Measurements from ENCODE around the gene KCNQ1. TPM values are rescaled to one million over a fixed set of nuclear protein-coding genes. Genes with fewer than 3 reads are reported as not detected.

The KCNQ1 gene
- total RNA-seq, 1 donor from 2014 or later = 0.16 TPM

GRCh38 chr11:2870969-2871680, 426.3 kb downstream of the KCNQ1 start:
- peaks cover 19% of the 10 kb centered on the region for H3K4me1 Mint-ChIP-seq (ENCODE audit: unreplicated experiment)
- no peaks in the 10 kb centered on the region for H3K9me3 Mint-ChIP-seq (ENCODE audit: unreplicated experiment)
- H3K4me3 Mint-ChIP-seq (ENCODE audit: unreplicated experiment) = no peak overlapping the region
- H3K27me3 Mint-ChIP-seq (ENCODE audit: unreplicated experiment) = peaks cover 7% of the 10 kb centered on the region
- DNase-seq (ENCODE audit: extremely low spot score, unreplicated experiment) = no peak
- TF ChIP-seq CTCF (IDR thresholded peaks at IDR 0.05) = no peak
- H3K27ac Mint-ChIP-seq (ENCODE audit: unreplicated experiment) = no peak overlapping the region
- no peaks in the 10 kb centered on the region for H3K36me3 Mint-ChIP-seq (ENCODE audit: unreplicated experiment)

DNA sequence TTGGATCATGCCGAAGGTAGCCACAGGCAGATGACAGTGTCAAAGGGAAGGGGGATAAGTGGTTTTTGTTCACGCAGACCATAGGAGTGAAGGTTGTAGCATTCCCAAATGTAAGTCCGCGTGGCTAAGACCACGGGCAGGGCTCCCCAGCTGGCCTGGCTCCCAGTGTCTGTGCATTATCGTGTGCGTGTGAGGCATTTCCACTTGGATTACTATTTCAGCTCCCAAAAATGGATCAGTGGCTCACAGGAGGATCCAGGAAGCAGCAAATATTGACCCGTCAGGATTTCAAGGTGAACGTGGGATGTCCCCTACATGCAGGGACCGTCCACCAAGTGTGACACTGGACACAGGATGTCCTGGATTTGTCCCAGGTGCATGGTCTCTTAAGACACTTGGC, 430.2 kb downstream of the KCNQ1 start:
- no peak overlapping the region for H3K4me3 Mint-ChIP-seq (ENCODE audit: unreplicated experiment)
- TF ChIP-seq CTCF (IDR thresholded peaks at IDR 0.05) = no peak
- no peak overlapping the region for H3K27ac Mint-ChIP-seq (ENCODE audit: unreplicated experiment)
- peaks cover 9% of the 10 kb centered on the region for H3K4me1 Mint-ChIP-seq (ENCODE audit: unreplicated experiment)
- no peaks in the 10 kb centered on the region for H3K36me3 Mint-ChIP-seq (ENCODE audit: unreplicated experiment)
- H3K9me3 Mint-ChIP-seq (ENCODE audit: unreplicated experiment) = no peaks in the 10 kb centered on the region
- DNase-seq (ENCODE audit: extremely low spot score, unreplicated experiment) = no peak
- H3K27me3 Mint-ChIP-seq (ENCODE audit: unreplicated experiment) = peaks cover 5% of the 10 kb centered on the region

DNA sequence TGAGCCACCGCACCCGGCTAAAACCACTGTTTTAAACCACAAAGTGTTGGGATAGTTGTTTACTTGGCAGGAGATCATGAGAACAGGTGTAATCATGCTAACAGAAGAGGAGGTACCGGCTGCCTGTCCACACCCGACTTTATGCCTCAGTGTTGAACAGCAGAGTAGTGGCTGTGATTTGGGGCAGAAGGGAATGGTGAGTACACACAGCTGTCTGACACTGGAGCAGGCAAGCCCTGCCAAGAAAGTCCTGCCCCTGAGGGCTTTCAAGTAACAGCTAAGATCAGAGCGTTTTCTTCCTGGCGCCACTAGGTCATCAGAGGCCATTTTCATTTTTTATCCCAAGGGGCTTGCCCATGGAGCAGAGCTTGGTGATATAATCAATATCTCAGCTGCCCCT, 432.7 kb downstream of the KCNQ1 start:
- H3K36me3 Mint-ChIP-seq (ENCODE audit: unreplicated experiment) = no peaks in the 10 kb centered on the region
- no peaks in the 10 kb centered on the region for H3K9me3 Mint-ChIP-seq (ENCODE audit: unreplicated experiment)
- peaks cover under 1% of the 10 kb centered on the region for H3K4me1 Mint-ChIP-seq (ENCODE audit: unreplicated experiment)
- H3K4me3 Mint-ChIP-seq (ENCODE audit: unreplicated experiment) = no peak overlapping the region
- H3K27ac Mint-ChIP-seq (ENCODE audit: unreplicated experiment) = no peak overlapping the region
- peaks cover 3% of the 10 kb centered on the region for H3K27me3 Mint-ChIP-seq (ENCODE audit: unreplicated experiment)
- DNase-seq (ENCODE audit: extremely low spot score, unreplicated experiment) = no peak
- TF ChIP-seq CTCF (IDR thresholded peaks at IDR 0.05) = no peak

GRCh38 chr11:2878782-2879181, 434.0 kb downstream of the KCNQ1 start:
- Mint-ChIP-seq H3K4me1 (ENCODE audit: unreplicated experiment) (peaks cover 8% of the 10 kb centered on the region), H3K4me3 (ENCODE audit: unreplicated experiment) (no peak overlapping the region), H3K27me3 (ENCODE audit: unreplicated experiment) (peaks cover 3% of the 10 kb centered on the region), H3K9me3 (ENCODE audit: unreplicated experiment) (no peaks in the 10 kb centered on the region), H3K27ac (ENCODE audit: unreplicated experiment) (no peak overlapping the region), H3K36me3 (ENCODE audit: unreplicated experiment) (no peaks in the 10 kb centered on the region)
- DNase-seq (ENCODE audit: extremely low spot score, unreplicated experiment) = no peak
- no peak for TF ChIP-seq CTCF (IDR thresholded peaks at IDR 0.05)

DNA sequence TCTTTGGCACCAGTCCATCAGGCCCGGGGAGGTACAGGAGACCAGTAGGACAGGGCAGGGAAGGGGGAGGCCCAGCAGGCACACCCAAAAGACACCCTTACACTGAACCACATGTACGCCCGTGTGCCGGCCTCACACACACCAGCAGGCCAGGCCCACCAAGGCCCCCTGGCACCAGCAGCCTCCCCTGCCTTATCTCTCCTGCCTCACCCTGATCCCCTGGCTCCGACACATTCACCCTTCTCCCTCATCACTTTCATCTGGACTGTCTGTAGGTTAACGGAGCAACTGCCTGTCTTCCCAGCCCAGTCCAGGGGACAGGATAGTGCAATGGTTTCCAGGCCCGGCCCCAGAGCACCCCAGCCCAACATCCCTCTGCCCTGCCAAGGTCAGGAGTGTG, 435.8 kb downstream of the KCNQ1 start:
- Mint-ChIP-seq H3K4me3 (ENCODE audit: unreplicated experiment) (no peak overlapping the region), H3K36me3 (ENCODE audit: unreplicated experiment) (no peaks in the 10 kb centered on the region), H3K4me1 (ENCODE audit: unreplicated experiment) (peaks cover 11% of the 10 kb centered on the region)

More for the DNA sequence above, 435.8 kb downstream of the KCNQ1 start:
- no peak overlapping the region for H3K27ac Mint-ChIP-seq (ENCODE audit: unreplicated experiment)
- no peaks in the 10 kb centered on the region for H3K9me3 Mint-ChIP-seq (ENCODE audit: unreplicated experiment)
- H3K27me3 Mint-ChIP-seq (ENCODE audit: unreplicated experiment) = peaks cover 1% of the 10 kb centered on the region
- DNase-seq (ENCODE audit: extremely low spot score, unreplicated experiment) = no peak
- no peak for TF ChIP-seq CTCF (IDR thresholded peaks at IDR 0.05)

Measured in osteocyte (in vitro differentiated cells).